ENCODE data around the gene WIF1. TPM values are rescaled to one million over a fixed set of nuclear protein-coding genes. Genes with fewer than 3 reads are reported as not detected.

WIF1 gene
- 4.1 TPM for total RNA-seq

DNA sequence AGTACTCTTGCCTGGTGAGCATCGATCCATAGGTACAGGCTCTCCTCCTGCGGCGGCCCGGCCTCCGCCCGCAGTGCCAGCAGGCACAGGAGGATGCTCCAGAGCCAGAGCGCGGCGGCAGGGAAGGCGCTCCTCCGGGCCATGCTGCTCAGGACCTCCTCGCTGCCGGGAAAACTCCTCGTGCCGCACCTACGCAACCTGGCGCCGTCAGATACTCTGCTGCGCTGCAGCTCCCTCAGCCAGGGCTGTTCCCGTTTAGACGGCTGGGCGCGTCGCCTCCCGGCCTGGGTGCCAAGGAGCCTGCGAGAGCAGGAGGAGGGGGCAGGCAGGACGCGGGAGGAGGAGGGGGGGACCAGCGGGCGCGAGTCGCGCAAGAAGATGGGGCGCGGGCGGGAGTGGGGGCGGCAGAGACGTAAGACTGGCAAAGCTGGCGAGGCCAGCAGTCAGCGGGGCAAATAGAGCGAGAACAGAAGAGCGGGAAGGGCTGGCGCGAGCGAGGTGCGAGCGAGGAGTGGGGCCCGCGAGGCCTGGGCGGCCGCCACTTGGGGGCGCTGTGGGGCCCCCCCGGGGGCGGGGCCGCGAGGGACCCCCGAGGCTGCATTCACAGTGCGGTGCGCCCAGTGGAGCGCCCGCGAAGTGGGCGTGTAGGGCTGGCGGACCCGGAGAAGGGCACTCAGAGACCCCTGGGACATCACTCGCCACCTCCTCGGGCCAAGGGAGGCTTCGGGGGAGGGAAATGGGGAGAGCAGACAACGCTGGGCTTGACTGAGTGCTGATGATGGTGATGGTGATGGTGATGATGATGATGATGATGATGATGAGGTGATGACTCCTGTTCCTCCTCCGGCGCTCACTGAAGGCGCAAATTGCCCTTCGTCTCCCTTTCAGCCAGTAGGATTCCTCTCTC, at the start of gene WIF1:
TSS of gene WIF1 (minus strand) at position 257 of the 907 bp plus-strand sequence. CDS start at position 143, 114 bp downstream.
- peak; percentile 35 for DNase-seq

GRCh38 chr12:65170209-65170881, 49.2 kb upstream of the WIF1 start:
- DNase-seq: peak; percentile 22

DNA sequence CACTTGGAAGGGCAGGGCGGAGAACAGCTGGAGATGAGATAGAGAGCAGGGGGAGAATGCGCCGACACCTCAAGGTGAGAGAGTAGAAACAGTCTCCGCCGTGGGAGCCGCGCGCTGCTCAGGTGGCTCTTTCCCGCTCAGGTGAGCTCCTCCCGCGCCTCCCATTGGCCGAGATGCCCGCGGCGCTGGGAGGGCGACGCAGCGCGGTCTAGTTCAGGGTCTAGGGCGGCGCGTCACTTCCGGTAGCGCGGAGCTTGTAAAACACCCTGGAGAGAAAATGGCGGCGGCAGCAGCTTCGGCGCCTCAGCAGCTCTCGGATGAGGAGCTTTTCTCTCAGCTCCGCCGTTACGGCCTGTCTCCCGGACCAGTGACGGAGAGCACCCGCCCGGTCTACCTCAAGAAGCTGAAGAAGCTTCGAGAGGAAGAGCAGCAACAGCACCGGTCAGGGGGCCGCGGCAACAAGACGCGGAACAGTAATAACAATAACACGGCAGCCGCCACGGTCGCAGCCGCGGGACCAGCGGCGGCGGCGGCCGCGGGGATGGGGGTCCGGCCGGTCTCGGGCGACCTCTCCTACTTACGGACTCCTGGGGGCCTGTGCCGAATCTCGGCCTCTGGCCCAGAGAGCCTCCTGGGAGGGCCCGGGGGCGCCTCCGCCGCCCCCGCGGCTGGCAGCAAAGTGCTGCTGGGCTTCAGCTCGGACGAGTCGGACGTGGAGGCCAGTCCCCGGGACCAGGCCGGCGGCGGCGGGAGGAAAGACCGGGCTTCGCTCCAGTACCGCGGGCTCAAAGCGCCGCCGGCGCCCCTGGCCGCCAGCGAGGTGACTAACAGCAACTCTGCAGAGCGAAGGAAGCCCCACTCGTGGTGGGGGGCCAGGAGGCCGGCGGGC, 48.5 kb upstream of the WIF1 start, which contains the start of gene LEMD3:
TSS of gene LEMD3 (plus strand) at position 264 of the 889 bp plus-strand sequence. CDS start at position 278, 14 bp downstream.
- peak; percentile 88 for DNase-seq

DNA sequence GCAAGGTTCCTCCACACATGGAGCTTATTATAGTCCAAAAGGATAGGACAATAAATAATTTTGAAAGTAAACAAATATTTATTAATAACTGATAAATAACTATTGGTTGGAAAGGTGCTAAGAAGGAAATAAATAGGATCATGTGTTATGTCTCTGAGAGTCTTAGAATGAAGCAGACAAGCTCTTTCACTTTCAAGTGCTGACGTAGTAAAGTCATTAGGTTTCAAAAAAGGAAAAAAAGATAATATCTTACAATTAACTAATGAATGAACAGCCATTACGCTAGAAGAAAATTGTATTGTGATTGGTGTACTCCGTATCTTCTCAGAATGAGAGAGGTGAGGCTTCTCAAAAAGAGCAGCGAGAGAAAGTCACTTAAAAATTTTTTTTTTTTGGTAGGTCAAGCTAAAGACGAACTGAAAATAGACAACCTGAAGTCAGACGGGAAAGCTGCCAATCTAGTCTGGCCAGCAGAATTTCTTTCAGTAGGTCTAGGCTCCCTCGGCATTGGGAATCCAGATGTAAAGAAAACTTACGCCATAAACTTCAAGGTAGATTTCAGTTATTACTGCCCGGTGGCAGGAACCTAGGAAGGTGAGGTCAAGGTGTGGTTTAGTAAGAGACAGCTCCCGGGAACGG, 47.7 kb upstream of the WIF1 start:
- DNase-seq: no peak

GRCh38 chr12:65164774-65165173, 43.7 kb upstream of the WIF1 start:
- DNase-seq: no peak

DNA sequence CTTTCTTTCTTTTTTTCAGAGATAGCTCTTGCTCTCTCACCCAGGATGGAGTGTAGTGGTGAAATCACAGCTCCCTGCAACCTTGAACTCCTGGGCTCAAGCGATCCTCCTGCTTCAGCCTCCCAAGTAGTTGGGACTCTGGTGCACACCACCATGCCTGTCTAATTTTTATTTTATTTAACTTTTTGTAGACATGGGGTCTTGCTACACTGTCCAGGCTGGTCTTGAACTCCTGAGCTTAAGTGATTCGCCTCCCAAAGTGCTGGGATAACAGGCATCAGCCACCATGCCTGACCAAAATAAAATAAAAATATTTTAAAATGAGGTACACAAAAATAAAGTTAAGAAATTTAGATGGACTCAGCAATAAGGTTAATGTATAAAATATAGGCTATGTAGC, 43.1 kb upstream of the WIF1 start:
- DNase-seq: no peak

DNA sequence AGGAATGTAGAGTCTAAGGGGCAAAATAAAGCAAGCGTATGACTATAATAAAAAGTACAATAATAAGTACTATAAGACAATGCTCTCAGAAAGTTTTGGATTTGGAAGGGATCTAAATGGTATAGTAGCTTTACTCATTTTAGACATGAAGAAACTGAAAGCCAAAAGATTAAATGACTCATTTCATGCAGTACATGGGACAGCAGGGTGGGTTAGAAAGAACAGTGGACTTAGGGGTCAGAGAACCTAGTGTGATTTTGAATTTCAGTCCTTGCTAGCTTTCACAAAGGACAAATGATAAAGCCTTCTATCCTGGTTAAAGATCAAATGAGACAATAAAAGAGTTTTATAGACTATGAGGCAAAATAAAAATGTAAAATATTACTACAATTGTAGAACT, 41.5 kb upstream of the WIF1 start:
- no peak for DNase-seq

- no peak for DNase-seq
These were observed 36.0 kb upstream of the WIF1 start for GRCh38 chr12:65157091-65157490.

GRCh38 chr12:65156366-65156841, 35.3 kb upstream of the WIF1 start:
- no peak for DNase-seq

- no peak for DNase-seq
These were observed 34.7 kb upstream of the WIF1 start for GRCh38 chr12:65155784-65156183.

- DNase-seq: no peak
These were observed 31.5 kb upstream of the WIF1 start for GRCh38 chr12:65152596-65152995.

GRCh38 chr12:65152012-65152411, 30.9 kb upstream of the WIF1 start:
- no peak for DNase-seq

- no peak for DNase-seq
These were observed 26.3 kb upstream of the WIF1 start for GRCh38 chr12:65147312-65147905.

- DNase-seq: no peak
These were observed 19.6 kb upstream of the WIF1 start for GRCh38 chr12:65140738-65141137.

DNA sequence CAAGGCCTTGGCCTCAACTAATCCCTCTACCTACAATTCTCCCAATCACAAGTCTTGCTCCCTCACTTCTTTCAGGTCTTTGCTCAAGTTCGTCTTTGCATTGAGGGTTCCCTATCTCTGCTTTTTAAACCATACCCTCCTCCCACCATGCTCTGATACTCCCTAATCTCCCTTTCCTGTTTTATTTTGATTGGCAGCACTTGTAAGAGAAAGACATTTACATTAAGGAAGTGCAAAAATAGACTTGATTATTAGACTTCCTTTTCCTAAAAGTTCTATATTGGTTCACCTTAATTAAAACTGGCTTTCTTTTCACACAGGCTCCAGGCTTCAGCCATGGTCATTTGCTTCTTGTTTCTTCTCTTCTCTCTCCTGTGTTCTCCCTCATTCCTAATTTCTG, 18.3 kb upstream of the WIF1 start:
- no peak for DNase-seq

- no peak for DNase-seq
These were observed 12.8 kb upstream of the WIF1 start for GRCh38 chr12:65133879-65134278.

DNA sequence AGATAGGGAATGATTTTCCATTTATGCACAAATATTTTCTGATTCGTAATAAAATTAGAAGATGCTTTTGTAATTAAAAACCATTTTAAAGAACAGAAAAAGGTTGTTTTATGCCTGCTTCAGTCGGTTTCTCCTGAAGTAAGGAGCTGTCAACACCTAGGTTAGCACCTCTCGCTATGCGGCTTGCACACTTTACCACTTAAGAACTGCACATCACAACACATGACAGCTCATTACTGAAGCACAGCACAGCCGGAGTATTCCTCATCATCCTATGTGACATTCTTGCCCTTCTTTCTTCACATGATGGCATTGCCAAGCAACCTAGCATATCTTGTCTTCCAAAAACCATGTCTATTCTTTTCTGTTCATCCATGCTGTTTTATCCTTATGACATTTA, 5.4 kb upstream of the WIF1 start:
- no peak for DNase-seq

DNA sequence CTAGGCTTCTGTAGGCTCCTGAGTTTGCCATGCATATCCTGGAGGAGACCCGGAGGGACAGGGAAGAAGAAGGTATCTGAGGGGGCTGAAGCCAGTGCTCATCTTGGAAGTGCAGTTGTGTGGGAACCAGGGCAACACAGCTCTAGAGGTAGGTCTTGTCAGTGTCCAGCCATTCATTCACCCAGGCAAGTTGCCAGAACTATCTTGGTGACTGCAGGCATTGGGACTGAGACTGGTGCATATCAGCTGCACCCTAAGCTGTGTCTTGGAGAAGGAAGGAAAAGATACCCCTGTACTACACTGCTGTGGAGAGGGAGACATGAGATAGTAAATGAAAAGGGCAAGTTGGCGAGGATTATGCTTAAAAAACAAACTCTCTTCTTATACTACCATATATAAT, 4.9 kb upstream of the WIF1 start:
- DNase-seq: no peak

DNA sequence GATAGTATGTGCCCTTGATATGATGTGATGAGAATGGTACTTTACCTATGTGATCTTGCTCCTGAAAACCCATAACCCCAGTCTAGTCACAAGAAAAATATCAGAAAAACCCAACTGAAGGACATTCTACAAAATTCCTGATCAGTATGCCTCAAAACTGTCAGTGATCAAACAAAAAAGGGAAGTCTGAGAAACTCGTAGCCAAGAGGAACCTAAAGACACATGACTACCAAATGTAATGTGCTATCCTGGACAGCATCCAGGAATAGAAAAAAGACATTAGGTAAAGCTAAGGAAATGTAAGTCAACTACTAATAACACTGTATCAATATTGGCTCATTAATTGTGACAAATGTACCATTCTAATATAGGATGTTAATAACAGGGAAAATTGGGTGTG, 4.1 kb upstream of the WIF1 start:
- no peak for DNase-seq

GRCh38 chr12:65123435-65124063, 2.4 kb upstream of the WIF1 start:
- DNase-seq: no peak

- DNase-seq: no peak
These were observed 1.6 kb upstream of the WIF1 start for GRCh38 chr12:65122703-65123102.
